Endothelial cell of umbilical vein (primary cell): ENCODE data around the gene IL25. TPM values are rescaled to one million over a fixed set of nuclear protein-coding genes. Genes with fewer than 3 reads are reported as not detected.

Experiments used
- BruUV-seq: library from RNA; stranded (reverse); fragments of 400-500 nt; replicated peaks from 2 replicates; lab custom pipeline; 2021; lab: Mats Ljungman, UMichigan
- CTCF ChIA-PET: fragments of 300-600, 350-600 bp; sonication (Branson Sonifier 250); formaldehyde crosslinking; loops from one replicate; lab custom pipeline; 2021; ENCODE audit warnings: antibody characterized with exemption, inconsistent platforms; lab: Charles Lee
- POLR2A ChIA-PET: fragments of 300-600, 350-600 bp; sonication (Branson Sonifier 250); formaldehyde crosslinking; loops from one replicate; lab custom pipeline; 2021; ENCODE audit warnings: antibody characterized with exemption, inconsistent platforms; lab: Charles Lee
- DNase-seq: peaks from one replicate; pipeline ENCODE4 v3.0.0-alpha.2; 2011; ENCODE audit warnings: low read depth, low spot score
- FAIRE-seq: peaks from 2 replicates; lab custom pipeline; 2011; peaks lifted over from hg19 to GRCh38; lab: Jason Lieb, UNC
- H2AFZ ChIP-seq: 2 replicates; pipeline ENCODE4 v1.6.0; 2012; ENCODE audit warnings: low read depth, low read length, control low read depth, inconsistent platforms
- H3K27ac ChIP-seq: 2 replicates; pipeline ENCODE4 v1.5.1; 2011; ENCODE audit warnings: low read depth, mild to moderate bottlenecking, control low read depth, low read length, moderate library complexity; ENCODE audit not compliant: insufficient read depth
- H3K27me3 ChIP-seq, 2 experiments: 2 replicates each; pipeline versions ENCODE4 v1.6.0 to v1.6.1; 2011; ENCODE audit warnings: low read length in 2 of 2, mixed read lengths in 1 of 2; ENCODE audit not compliant: control insufficient read depth in 2 of 2, insufficient read depth in 2 of 2
- H3K36me3 ChIP-seq, 2 experiments: 2 replicates in 1 of 2; 3 replicates in 1 of 2; pipeline ENCODE4 v1.5.1; 2011; ENCODE audit warnings: low read length in 2 of 2, mild to moderate bottlenecking in 1 of 2, moderate library complexity in 1 of 2; ENCODE audit not compliant: control insufficient read depth in 2 of 2, insufficient read depth in 2 of 2; ENCODE audit errors: extremely low read depth in 1 of 2
- H3K4me1 ChIP-seq: 3 replicates; pipeline ENCODE4 v1.5.1; 2011; ENCODE audit warnings: mild to moderate bottlenecking, low read length; ENCODE audit not compliant: control insufficient read depth, insufficient read depth; ENCODE audit errors: extremely low read depth
- H3K4me2 ChIP-seq: 2 replicates; pipeline ENCODE4 v1.6.1; 2011; ENCODE audit warnings: low read length, control low read depth, mixed read lengths; ENCODE audit not compliant: insufficient read depth
- H3K4me3 ChIP-seq, 3 experiments: fragments of 200-600 bp in 1 of 3; sonication (generic), shearing (Covaris generic) in 1 of 3; replicated peaks in 1 of 3; 2 replicates each; pipeline ENCODE4 v1.5.1; 2011 to 2016; ENCODE audit warnings: control low read depth in 3 of 3, low read length in 3 of 3, mild to moderate bottlenecking in 2 of 3, inconsistent platforms in 1 of 3, low read depth in 1 of 3, moderate library complexity in 1 of 3; ENCODE audit not compliant: insufficient read depth in 1 of 3
- H3K79me2 ChIP-seq: 2 replicates; pipeline ENCODE4 v1.6.0; 2012; ENCODE audit warnings: low read length, inconsistent platforms; ENCODE audit not compliant: control insufficient read depth, insufficient read depth
- H3K9ac ChIP-seq: replicated peaks from 2 replicates; pipeline ENCODE3; 2011; ENCODE audit warnings: low read length, control low read depth; ENCODE audit not compliant: insufficient read depth; ENCODE audit errors: extremely low read depth
- H3K9me1 ChIP-seq: replicated peaks from 3 replicates; pipeline ENCODE4 v1.6.0; 2011; ENCODE audit warnings: mild to moderate bottlenecking, low read length; ENCODE audit not compliant: control insufficient read depth, insufficient read depth; ENCODE audit errors: extremely low read depth
- H3K9me3 ChIP-seq: replicated peaks from 2 replicates; pipeline ENCODE4 v1.5.1; 2012; ENCODE audit warnings: low read length, inconsistent platforms; ENCODE audit not compliant: control insufficient read depth, insufficient read depth
- H4K20me1 ChIP-seq: replicated peaks from 2 replicates; pipeline ENCODE3; 2011; ENCODE audit warnings: mild to moderate bottlenecking, low read length; ENCODE audit not compliant: control insufficient read depth, insufficient read depth; ENCODE audit errors: extremely low read depth
- EZH2 ChIP-seq: IDR thresholded peaks from 2 replicates; pipeline ENCODE4 v1.6.1; 2012; ENCODE audit warnings: borderline replicate concordance, low read depth, mild to moderate bottlenecking, moderate library complexity, low read length, inconsistent platforms; ENCODE audit not compliant: severe bottlenecking
- FOS ChIP-seq: IDR thresholded peaks from 2 replicates; pipeline ENCODE4 v1.6.1; 2011; ENCODE audit warnings: mild to moderate bottlenecking, low read length, moderate library complexity, borderline replicate concordance; ENCODE audit not compliant: insufficient read depth
- GATA2 ChIP-seq: IDR thresholded peaks from 2 replicates; pipeline ENCODE4 v1.7.0; 2011; ENCODE audit warnings: low read depth, mild to moderate bottlenecking, moderate library complexity, mixed read lengths, low read length; ENCODE audit not compliant: insufficient read length, insufficient read depth
- JUN ChIP-seq: IDR thresholded peaks from 2 replicates; pipeline ENCODE4 v1.6.1; 2011; ENCODE audit warnings: borderline replicate concordance, low read depth; ENCODE audit not compliant: insufficient read length, insufficient read depth
- MYC ChIP-seq: IDR thresholded peaks from one replicate; pipeline ENCODE4 v1.6.1; 2011; ENCODE audit warnings: mild to moderate bottlenecking, low read depth, low read length
- POLR2A ChIP-seq: IDR thresholded peaks from 2 replicates; pipeline ENCODE4 v1.6.1; 2012; ENCODE audit warnings: low read depth, mild to moderate bottlenecking, control low read depth, low read length
- POLR2AphosphoS5 ChIP-seq: IDR thresholded peaks from 2 replicates; pipeline ENCODE4 v1.6.1; 2012; ENCODE audit warnings: low read depth, mild to moderate bottlenecking, control low read depth, low read length, moderate library complexity; ENCODE audit not compliant: insufficient read depth
- dilution Hi-C: fragments of 300-500 bp; cut with MboI; formaldehyde crosslinking; loops from one replicate; pipeline ENCODE4 v1.15.0; 2019; ENCODE audit warnings: low sequenced_read_pairs; ENCODE audit not compliant: extremely low pct_ligation_motif_present
- intact Hi-C: fragments of 100-400 bp; cut with micrococcal nuclease; formaldehyde crosslinking; loops from one replicate; pipeline ENCODE4 v1.10.0; 2022
- polyA plus RNA-seq, 4 experiments: library from polyadenylated mRNA; depleted of rRNA in 3 of 4; stranded (reverse) in 3 of 4; unstranded in 1 of 4; fragments of >200 nt; gene quantifications; 2 replicates each; pipeline versions ENCODE4 v1.2.1 to v1.2.3, GENCODE V29; 2011 to 2012; ENCODE audit warnings: missing spikeins in 1 of 4
- total RNA-seq: library from RNA; stranded (reverse); gene quantifications from 2 replicates; pipeline ENCODE4 v1.2.3, GENCODE V29; 2021
- TF ChIP-seq, protein P1 (sequence below): IDR thresholded peaks from 2 replicates; pipeline ENCODE4 v1.6.1; 2011; ENCODE audit not compliant: insufficient read depth, insufficient read length
- TF ChIP-seq, protein P2 (sequence below), 2 donors: IDR thresholded peaks; 1 replicate in 1 of 2; 2 replicates in 1 of 2; pipeline ENCODE4 v1.5.1; 2011; ENCODE audit warnings: low read length in 2 of 2, mild to moderate bottlenecking in 2 of 2, moderate library complexity in 2 of 2, control low read depth in 1 of 2, inconsistent platforms in 1 of 2, low read depth in 1 of 2; ENCODE audit not compliant: insufficient read depth in 1 of 2; ENCODE audit errors: extremely low read depth in 1 of 2

Gene IL25
- total and polyA plus RNA-seq, 2 donors (not counting 3 experiments of a cell fraction or from before 2014, with no cell fraction given) = not detected

DNA sequence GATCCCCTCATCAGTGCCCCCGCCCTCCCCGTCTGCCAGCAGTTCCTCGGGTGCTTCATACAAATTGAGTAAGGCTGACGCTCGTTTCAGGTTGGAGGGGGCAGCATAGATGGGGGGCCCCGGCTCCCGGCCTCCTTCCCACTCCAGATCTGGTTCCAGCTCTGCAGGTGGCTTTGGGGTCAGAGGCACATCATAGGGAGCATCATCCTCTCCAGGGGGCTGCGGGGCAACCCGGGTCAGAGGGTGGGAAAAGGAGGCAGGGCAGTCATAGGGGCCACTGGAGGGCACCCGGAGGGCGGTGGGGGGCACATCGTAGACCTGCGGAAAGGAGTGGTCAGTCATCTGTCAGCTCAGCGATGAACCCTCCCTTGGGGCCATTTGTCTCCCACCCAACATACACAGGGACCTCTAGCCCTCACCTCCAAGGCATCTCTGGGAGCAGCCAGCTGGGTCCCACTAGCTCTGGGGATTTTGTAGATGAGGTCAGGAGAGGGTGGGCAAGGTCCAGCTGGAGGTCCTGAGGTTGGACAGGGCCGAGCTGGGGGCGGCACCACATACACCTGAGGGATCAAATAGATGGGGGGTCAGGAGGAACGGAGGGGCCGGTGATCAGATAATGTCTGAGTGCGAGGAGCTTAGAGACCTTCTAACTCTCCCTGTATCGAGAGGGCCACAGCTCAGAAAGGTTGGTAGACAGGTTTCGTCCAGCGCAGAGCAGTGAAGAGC is 12.7 kb upstream of the IL25 start:
- dilution Hi-C loops (no loop called here), intact Hi-C loops (no loop called here)
- H3K9me3 ChIP-seq = no peaks in the 10 kb centered on the region
- DNase-seq = no peak
- H3K9ac ChIP-seq = no peak overlapping the region
- no peak for TF ChIP-seq EZH2
- no peak for TF ChIP-seq POLR2A
- TF ChIP-seq FOS = no peak
- TF ChIP-seq, protein P1, sequence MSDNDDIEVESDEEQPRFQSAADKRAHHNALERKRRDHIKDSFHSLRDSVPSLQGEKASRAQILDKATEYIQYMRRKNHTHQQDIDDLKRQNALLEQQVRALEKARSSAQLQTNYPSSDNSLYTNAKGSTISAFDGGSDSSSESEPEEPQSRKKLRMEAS = no peak
- TF ChIP-seq, protein P2, sequence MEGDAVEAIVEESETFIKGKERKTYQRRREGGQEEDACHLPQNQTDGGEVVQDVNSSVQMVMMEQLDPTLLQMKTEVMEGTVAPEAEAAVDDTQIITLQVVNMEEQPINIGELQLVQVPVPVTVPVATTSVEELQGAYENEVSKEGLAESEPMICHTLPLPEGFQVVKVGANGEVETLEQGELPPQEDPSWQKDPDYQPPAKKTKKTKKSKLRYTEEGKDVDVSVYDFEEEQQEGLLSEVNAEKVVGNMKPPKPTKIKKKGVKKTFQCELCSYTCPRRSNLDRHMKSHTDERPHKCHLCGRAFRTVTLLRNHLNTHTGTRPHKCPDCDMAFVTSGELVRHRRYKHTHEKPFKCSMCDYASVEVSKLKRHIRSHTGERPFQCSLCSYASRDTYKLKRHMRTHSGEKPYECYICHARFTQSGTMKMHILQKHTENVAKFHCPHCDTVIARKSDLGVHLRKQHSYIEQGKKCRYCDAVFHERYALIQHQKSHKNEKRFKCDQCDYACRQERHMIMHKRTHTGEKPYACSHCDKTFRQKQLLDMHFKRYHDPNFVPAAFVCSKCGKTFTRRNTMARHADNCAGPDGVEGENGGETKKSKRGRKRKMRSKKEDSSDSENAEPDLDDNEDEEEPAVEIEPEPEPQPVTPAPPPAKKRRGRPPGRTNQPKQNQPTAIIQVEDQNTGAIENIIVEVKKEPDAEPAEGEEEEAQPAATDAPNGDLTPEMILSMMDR (IDR thresholded peaks at IDR 0.05; ENCODE audit: extremely low read depth in 1 of 2, insufficient read depth in 1 of 2, low read depth in 1 of 2, low read length in 2 of 2) = no peak
- TF ChIP-seq MYC = no peak
- TF ChIP-seq JUN = no peak
- no peak for TF ChIP-seq GATA2
- no peak for TF ChIP-seq POLR2AphosphoS5
- H3K4me2 ChIP-seq = no peak overlapping the region
- no peak overlapping the region for H2AFZ ChIP-seq
- ChIA-PET CTCF (interaction anchor here (0.5 to 1.6 kb wide), 5 partner anchors 14 to 150 kb away, joined by 3 to 4 read pairs (median 4); no protein-coding TSS in a partner anchor), POLR2A (no interaction called here)
- no peak for FAIRE-seq
- no peak overlapping the region for H3K4me3 ChIP-seq
- no peaks in the 10 kb centered on the region for H3K79me2 ChIP-seq
- no TSS peak for BruUV-seq
- H4K20me1 ChIP-seq = no peaks in the 10 kb centered on the region
- no peaks in the 10 kb centered on the region for H3K4me1 ChIP-seq
- H3K36me3 ChIP-seq = no peaks in the 10 kb centered on the region
- H3K27ac ChIP-seq = no peak overlapping the region
- H3K9me1 ChIP-seq = no peaks in the 10 kb centered on the region
- H3K27me3 ChIP-seq = peaks cover 16 to 19% of the 10 kb centered on the region in 2 experiments
